Transverse colon (tissue), 4 donors: ENCODE results near the gene KRT27. TPM values are rescaled to one million over a fixed set of nuclear protein-coding genes. Genes with fewer than 3 reads are reported as not detected.

Experiments used
- DNase-seq: peaks from one replicate; pipeline ENCODE4 v3.0.0-alpha.2; 2019
- H3K27ac ChIP-seq, 4 donors: fragments of 200-600 bp; sonication (generic); 2 replicates each; pipeline ENCODE4 v1.5.1; 2016 to 2018; ENCODE audit warnings: inconsistent platforms in 4 of 4
- H3K27me3 ChIP-seq: fragments of 200-600 bp; sonication (generic); 2 replicates; pipeline ENCODE4 v1.5.1; 2017; ENCODE audit warnings: inconsistent platforms
- H3K36me3 ChIP-seq, 4 donors: fragments of 200-600 bp; sonication (generic); 2 replicates each; pipeline ENCODE4 v1.5.1; 2017 to 2019; ENCODE audit warnings: inconsistent platforms in 4 of 4
- H3K4me1 ChIP-seq, 4 donors: fragments of 200-600 bp; sonication (generic); 2 replicates each; pipeline ENCODE4 v1.5.1; 2017 to 2020; ENCODE audit warnings: inconsistent platforms in 4 of 4
- H3K4me3 ChIP-seq, 4 donors: fragments of 200-600 bp; sonication (generic); 1 replicate in 1 of 4; 2 replicates in 3 of 4; pipeline versions ENCODE4 v1.5.1 to v1.6.1; 2017 to 2019; ENCODE audit warnings: inconsistent platforms in 4 of 4
- H3K9me3 ChIP-seq, 2 donors: fragments of 200-600 bp; sonication (generic); 2 replicates each; pipeline ENCODE4 v1.5.1; 2017 to 2019; ENCODE audit warnings: inconsistent platforms in 2 of 2
- CTCF ChIP-seq, 5 experiments: fragments of 200-600 bp in 3 of 5; fragments of 450-650 bp in 2 of 5; sonication (generic) in 3 of 5; IDR thresholded peaks; 1 replicate in 2 of 5; 2 replicates in 3 of 5; pipeline ENCODE4 v1.5.1; 2016 to 2017; ENCODE audit warnings: antibody characterized with exemption in 5 of 5, inconsistent platforms in 3 of 5, mild to moderate bottlenecking in 2 of 5, moderate library complexity in 1 of 5
- EP300 ChIP-seq: sonication (generic); formaldehyde crosslinking; IDR thresholded peaks from one replicate; pipeline ENCODE4 v1.6.1; 2017; ENCODE audit warnings: antibody characterized with exemption, low read depth
- POLR2A ChIP-seq: fragments of 450-650 bp; IDR thresholded peaks from one replicate; pipeline ENCODE4 v1.6.1; 2016; ENCODE audit warnings: antibody characterized with exemption, mild to moderate bottlenecking, moderate library complexity
- POLR2AphosphoS5 ChIP-seq, 3 donors: sonication (generic); formaldehyde crosslinking; IDR thresholded peaks; one replicate each; pipeline ENCODE4 v1.6.1; 2016; ENCODE audit warnings: antibody characterized with exemption in 3 of 3
- WGBS, 2 donors: methylation state at CpG; one replicate each; pipeline ENCODE4 v1.1.5; 2018; ENCODE audit warnings: low coverage in 1 of 2; 5-methylcytosine and 5-hydroxymethylcytosine counted together
- in situ Hi-C, 4 donors: fragments of 200-750 bp; cut with MboI; loops; one replicate each; pipeline versions ENCODE4 v1.15.0 to v1.15.1; 2017; ENCODE audit warnings: low sequenced_read_pairs in 3 of 4, low pct_ligation_motif_present in 1 of 4, low pct_unique_long_range_greater_than_20kb in 1 of 4
- intact Hi-C: fragments of 100-400 bp; cut with DNase I; formaldehyde crosslinking; loops from one replicate; pipeline ENCODE4 v1.15.1; 2023; ENCODE audit warnings: low total_unique reads
- total RNA-seq, 4 donors: library from RNA; depleted of rRNA; stranded (reverse); fragments of >200 nt; gene quantifications; one replicate each; pipeline ENCODE4 v1.1.0, GENCODE V29; 2016

Gene KRT27
- total RNA-seq, 4 donors from 2014 or later = 1.1 TPM; not detected in 3

- 61 to 63% methylated on average over 7 to 8 of the region's 8 CpGs for WGBS, 2 donors
- intact Hi-C loops = no loop called here
- no peak for DNase-seq
Measured at GRCh38 chr17:40727447-40728231, 54.7 kb downstream of the KRT27 start.

GRCh38 chr17:40726919-40727318 lies 55.4 kb downstream of the KRT27 start:
- intact Hi-C loops = no loop called here

More at GRCh38 chr17:40727447-40728231, 54.7 kb downstream of the KRT27 start:
- Histone ChIP-seq H3K27ac (no peak overlapping the region), H3K4me3 (no peak overlapping the region), H3K27me3 (peaks cover 12% of the 10 kb centered on the region), H3K36me3 (no peaks in the 10 kb centered on the region), H3K4me1 (no peaks in the 10 kb centered on the region), H3K9me3 (no peaks in the 10 kb centered on the region)
- in situ Hi-C loops = loop anchor here in 1 of 4 donors (10.0 kb wide), 1 partner anchor 113 kb away; no protein-coding TSS in a partner anchor
- TF ChIP-seq CTCF (IDR thresholded peaks at IDR 0.05) = no peak
- TF ChIP-seq EP300 = no peak
- no peak for TF ChIP-seq POLR2A
- no peak for TF ChIP-seq POLR2AphosphoS5 (IDR thresholded peaks at IDR 0.05)

More at GRCh38 chr17:40726919-40727318, 55.4 kb downstream of the KRT27 start:
- Histone ChIP-seq H3K36me3 (no peaks in the 10 kb centered on the region), H3K9me3 (no peaks in the 10 kb centered on the region), H3K4me1 (no peaks in the 10 kb centered on the region), H3K4me3 (no peak overlapping the region), H3K27me3 (peaks cover 12% of the 10 kb centered on the region), H3K27ac (no peak overlapping the region)
- WGBS, 2 donors = 33 to 65% methylated on average over 1 to 2 of the region's 2 CpGs
- in situ Hi-C loops = loop anchor here in 1 of 4 donors (10.0 kb wide), 1 partner anchor 112 kb away; no protein-coding TSS in a partner anchor
- no peak for TF ChIP-seq POLR2AphosphoS5 (IDR thresholded peaks at IDR 0.05)
- TF ChIP-seq CTCF (IDR thresholded peaks at IDR 0.05) = peak in 4 of 5 experiments; percentile 14 to 34 (median 24)
- TF ChIP-seq POLR2A = no peak
- TF ChIP-seq EP300 = no peak
- no peak for DNase-seq

Other genes starting within 250 kb of the KRT27 start
- 1 to 10 TPM in 2 of 4 donors, under 1 TPM in 1, not detected in 1; 0.14 to 5.4 (median 4.9) TPM for gene CCR7, start 217.1 kb downstream of the KRT27 start, total RNA-seq
- gene SMARCE1, start 134.7 kb downstream of the KRT27 start, total RNA-seq = 10 to 100 TPM; 43.0 to 87.2 (median 61.6) TPM
- gene KRT222, start 117.4 kb downstream of the KRT27 start, total RNA-seq = under 1 TPM in 2 of 4 donors, not detected in 2; 0.27 to 0.48 TPM
- 10 to 100 TPM in 1 of 4 donors, 1 to 10 TPM in 1, under 1 TPM in 1, not detected in 1; 0.64 to 13.5 (median 4.9) TPM for gene KRT24, start 78.8 kb downstream of the KRT27 start, total RNA-seq
- gene KRT25, start 27.2 kb downstream of the KRT27 start, total RNA-seq = not detected
- gene KRT26, start 10.3 kb downstream of the KRT27 start, total RNA-seq = not detected
- gene KRT28, start 17.4 kb upstream of the KRT27 start, total RNA-seq = not detected
- 10 to 100 TPM in 2 of 4 donors, 1 to 10 TPM in 1, not detected in 1; 2.2 to 12.7 (median 11.7) TPM for gene KRT10, start 40.1 kb upstream of the KRT27 start, total RNA-seq
- gene KRT12, start 84.7 kb upstream of the KRT27 start, total RNA-seq = 10 to 100 TPM in 1 of 4 donors, 1 to 10 TPM in 1, under 1 TPM in 1, not detected in 1; 0.40 to 20.0 (median 3.8) TPM
- gene KRT20, start 102.7 kb upstream of the KRT27 start, total RNA-seq = 100 to 1,000 TPM; 207 to 797 (median 735) TPM
- gene KRT23, start 155.1 kb upstream of the KRT27 start, total RNA-seq = 1 to 10 TPM in 2 of 4 donors, not detected in 2; 1.1 to 2.5 TPM
- gene KRT39, start 184.4 kb upstream of the KRT27 start, total RNA-seq = not detected
- under 1 TPM in 1 of 4 donors, not detected in 3; 0.48 TPM for gene KRT40, start 201.8 kb upstream of the KRT27 start, total RNA-seq
- gene KRTAP3-3, start 211.6 kb upstream of the KRT27 start, total RNA-seq = not detected
- not detected for gene KRTAP3-2, start 217.4 kb upstream of the KRT27 start, total RNA-seq
- gene KRTAP3-1, start 226.6 kb upstream of the KRT27 start, total RNA-seq = not detected
- gene KRTAP1-5, start 244.7 kb upstream of the KRT27 start, total RNA-seq = not detected
- not detected for gene KRTAP1-4, start 247.6 kb upstream of the KRT27 start, total RNA-seq